ENCODE results near the gene SMIM44.

Gene SMIM44

GRCh38 chr19:3524078-3524842 lies 41.0 kb upstream of the SMIM44 start:
- DNase-seq (ENCODE audit: insufficient read length) (no peak), FAIRE-seq (no peak)
- TF ChIP-seq POLR2A (IDR thresholded peaks at IDR 0.05; ENCODE audit: low read depth, low read length) (no peak), TAF1 (IDR thresholded peaks at IDR 0.05; ENCODE audit: borderline replicate concordance, low read depth, low read length) (no peak), POLR2AphosphoS5 (IDR thresholded peaks at IDR 0.05; ENCODE audit: low read depth, low read length) (no peak)

GRCh38 chr19:3523361-3524077 lies 40.3 kb upstream of the SMIM44 start:
- TF ChIP-seq TAF1 (IDR thresholded peaks at IDR 0.05; ENCODE audit: borderline replicate concordance, low read depth, low read length), result no peak
- no peak for TF ChIP-seq POLR2A (IDR thresholded peaks at IDR 0.05; ENCODE audit: low read depth, low read length)
- TF ChIP-seq POLR2AphosphoS5 (IDR thresholded peaks at IDR 0.05; ENCODE audit: low read depth, low read length), result no peak
- FAIRE-seq (no peak), DNase-seq (ENCODE audit: insufficient read length) (no peak)

GRCh38 chr19:3522421-3523360 lies 39.5 kb upstream of the SMIM44 start:
- FAIRE-seq (no peak), DNase-seq (ENCODE audit: insufficient read length) (no peak)
- no peak for TF ChIP-seq POLR2AphosphoS5 (IDR thresholded peaks at IDR 0.05; ENCODE audit: low read depth, low read length)

GRCh38 chr19:3521104-3521445 lies 37.8 kb upstream of the SMIM44 start:
- FAIRE-seq, result no peak
- DNase-seq (ENCODE audit: insufficient read length), result no peak
- TF ChIP-seq POLR2A (IDR thresholded peaks at IDR 0.05; ENCODE audit: low read depth, low read length) (no peak), TAF1 (IDR thresholded peaks at IDR 0.05; ENCODE audit: borderline replicate concordance, low read depth, low read length) (no peak), POLR2AphosphoS5 (IDR thresholded peaks at IDR 0.05; ENCODE audit: low read depth, low read length) (no peak)

GRCh38 chr19:3520166-3521103 lies 37.2 kb upstream of the SMIM44 start:
- TF ChIP-seq POLR2A (IDR thresholded peaks at IDR 0.05; ENCODE audit: low read depth, low read length) (no peak), POLR2AphosphoS5 (IDR thresholded peaks at IDR 0.05; ENCODE audit: low read depth, low read length) (no peak), TAF1 (IDR thresholded peaks at IDR 0.05; ENCODE audit: borderline replicate concordance, low read depth, low read length) (no peak)
- DNase-seq (ENCODE audit: insufficient read length) (no peak), FAIRE-seq (no peak)

GRCh38 chr19:3519126-3519525 lies 35.9 kb upstream of the SMIM44 start:
- no peak for TF ChIP-seq POLR2AphosphoS5 (IDR thresholded peaks at IDR 0.05; ENCODE audit: low read depth, low read length)
- no peak for TF ChIP-seq POLR2A (IDR thresholded peaks at IDR 0.05; ENCODE audit: low read depth, low read length)
- no peak for TF ChIP-seq TAF1 (IDR thresholded peaks at IDR 0.05; ENCODE audit: borderline replicate concordance, low read depth, low read length)
- no peak for DNase-seq (ENCODE audit: insufficient read length)
- FAIRE-seq, result no peak

GRCh38 chr19:3518659-3519058 lies 35.4 kb upstream of the SMIM44 start:
- FAIRE-seq (no peak), DNase-seq (ENCODE audit: insufficient read length) (no peak)
- TF ChIP-seq TAF1 (IDR thresholded peaks at IDR 0.05; ENCODE audit: borderline replicate concordance, low read depth, low read length) (no peak), POLR2A (IDR thresholded peaks at IDR 0.05; ENCODE audit: low read depth, low read length) (no peak), POLR2AphosphoS5 (IDR thresholded peaks at IDR 0.05; ENCODE audit: low read depth, low read length) (no peak)

GRCh38 chr19:3518255-3518654 lies 35.0 kb upstream of the SMIM44 start:
- FAIRE-seq (no peak), DNase-seq (ENCODE audit: insufficient read length) (no peak)
- TF ChIP-seq POLR2AphosphoS5 (IDR thresholded peaks at IDR 0.05; ENCODE audit: low read depth, low read length) (no peak), TAF1 (IDR thresholded peaks at IDR 0.05; ENCODE audit: borderline replicate concordance, low read depth, low read length) (no peak), POLR2A (IDR thresholded peaks at IDR 0.05; ENCODE audit: low read depth, low read length) (no peak)

GRCh38 chr19:3517638-3518037 lies 34.4 kb upstream of the SMIM44 start:
- DNase-seq (ENCODE audit: insufficient read length) (no peak), FAIRE-seq (no peak)
- TF ChIP-seq POLR2A (IDR thresholded peaks at IDR 0.05; ENCODE audit: low read depth, low read length), result no peak
- TF ChIP-seq POLR2AphosphoS5 (IDR thresholded peaks at IDR 0.05; ENCODE audit: low read depth, low read length), result no peak
- TF ChIP-seq TAF1 (IDR thresholded peaks at IDR 0.05; ENCODE audit: borderline replicate concordance, low read depth, low read length), result no peak

- TF ChIP-seq POLR2A (IDR thresholded peaks at IDR 0.05; ENCODE audit: low read depth, low read length) (no peak), POLR2AphosphoS5 (IDR thresholded peaks at IDR 0.05; ENCODE audit: low read depth, low read length) (no peak), TAF1 (IDR thresholded peaks at IDR 0.05; ENCODE audit: borderline replicate concordance, low read depth, low read length) (no peak)
- FAIRE-seq (no peak), DNase-seq (ENCODE audit: insufficient read length) (no peak)
These were observed 33.5 kb upstream of the SMIM44 start for GRCh38 chr19:3516675-3517207.
